Middle frontal gyrus (tissue), 1 donor: ENCODE data around the gene NOL9.
A peak's percentile ranks its signal among the peaks of the same experiment; 100 is the strongest.

ENCODE experiments used
- DNase-seq: peaks from one replicate; pipeline ENCODE4 v3.0.0-alpha.2; 2015; ENCODE audit warnings: low spot score; ENCODE audit errors: extremely low spot score

NOL9 gene

GRCh38 chr1:6521536-6521935 lies 32.8 kb downstream of the NOL9 start:
- no peak for DNase-seq

- DNase-seq, result peak; percentile 42
Observed at GRCh38 chr1:6519935-6520671, 34.2 kb downstream of the NOL9 start.

GRCh38 chr1:6519491-6519934 lies 34.8 kb downstream of the NOL9 start:
- DNase-seq, result no peak

GRCh38 chr1:6517435-6517851 lies 36.9 kb downstream of the NOL9 start:
- no peak for DNase-seq

GRCh38 chr1:6515771-6516170 lies 38.5 kb downstream of the NOL9 start:
- DNase-seq, result no peak

- no peak for DNase-seq
Observed at GRCh38 chr1:6513320-6513801, 41.0 kb downstream of the NOL9 start.

- no peak for DNase-seq
Observed at GRCh38 chr1:6512908-6513280, 41.4 kb downstream of the NOL9 start.

- no peak for DNase-seq
Observed at GRCh38 chr1:6512245-6512907, 41.9 kb downstream of the NOL9 start.

- DNase-seq, result no peak
Observed at GRCh38 chr1:6511561-6512244, 42.6 kb downstream of the NOL9 start.

GRCh38 chr1:6511056-6511455 lies 43.3 kb downstream of the NOL9 start:
- no peak for DNase-seq

- no peak for DNase-seq
Observed at GRCh38 chr1:6510493-6510892, 43.8 kb downstream of the NOL9 start.

- no peak for DNase-seq
Observed at GRCh38 chr1:6509919-6510291, 44.4 kb downstream of the NOL9 start.

- no peak for DNase-seq
Observed at GRCh38 chr1:6509220-6509918, 44.9 kb downstream of the NOL9 start.

- DNase-seq, result no peak
Observed at GRCh38 chr1:6508816-6509189, 45.5 kb downstream of the NOL9 start.

GRCh38 chr1:6508154-6508815 lies 46.0 kb downstream of the NOL9 start:
- peak; percentile 19 for DNase-seq

- DNase-seq, result no peak
Observed at GRCh38 chr1:6507461-6507911, 46.8 kb downstream of the NOL9 start.

- DNase-seq, result no peak
Observed at GRCh38 chr1:6507037-6507428, 47.3 kb downstream of the NOL9 start.

GRCh38 chr1:6506210-6507036 lies 47.9 kb downstream of the NOL9 start:
- no peak for DNase-seq

- DNase-seq, result no peak
Observed at GRCh38 chr1:6505367-6506209, 48.7 kb downstream of the NOL9 start.
